Stomach (tissue), 4 donors: Measurements from ENCODE around the gene THBS3.

ENCODE experiments used
- CTCF ChIP-seq, 7 experiments: fragments of 450-650 bp in 4 of 7; fragments of 200-600 bp in 3 of 7; sonication (generic) in 3 of 7; IDR thresholded peaks; one replicate each; pipeline ENCODE4 v1.5.1; 2016 to 2019; ENCODE audit warnings: antibody characterized with exemption in 7 of 7, control low read depth in 2 of 7, mild to moderate bottlenecking in 1 of 7
- POLR2A ChIP-seq, 4 donors: fragments of 450-650 bp; IDR thresholded peaks; one replicate each; pipeline ENCODE4 v1.6.1; 2016; ENCODE audit warnings: antibody characterized with exemption in 4 of 4, control low read depth in 2 of 4, mild to moderate bottlenecking in 1 of 4, moderate library complexity in 1 of 4
- POLR2AphosphoS5 ChIP-seq, 3 donors: sonication (generic); formaldehyde crosslinking; IDR thresholded peaks; one replicate each; pipeline ENCODE4 v1.6.1; 2016; ENCODE audit warnings: antibody characterized with exemption in 3 of 3

DNA sequence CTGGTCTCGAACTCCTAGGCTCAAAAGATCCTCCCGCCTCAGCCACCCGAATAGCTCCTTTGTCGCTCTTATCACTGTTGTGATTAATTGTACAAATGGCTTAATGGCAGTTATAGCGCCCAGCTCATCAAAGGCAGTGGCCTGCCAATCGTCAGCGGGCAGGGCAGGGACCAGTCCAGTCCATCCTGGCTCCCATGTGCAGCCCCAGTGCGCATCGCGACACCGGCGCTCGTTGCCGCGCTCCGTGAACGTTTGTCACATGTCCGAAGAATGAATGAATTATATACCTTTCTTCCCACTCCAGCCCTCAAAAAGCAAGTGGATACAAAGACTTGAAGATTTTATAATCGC lies 19.2 kb upstream of the THBS3 start:
- no peak for TF ChIP-seq CTCF (IDR thresholded peaks at IDR 0.05)
- no peak for TF ChIP-seq POLR2A (IDR thresholded peaks at IDR 0.05)
- no peak for TF ChIP-seq POLR2AphosphoS5 (IDR thresholded peaks at IDR 0.05)
